Keratinocyte (primary cell): ENCODE data around the gene TMEM30A. TPM values are rescaled to one million over a fixed set of nuclear protein-coding genes. Genes with fewer than 3 reads are reported as not detected.

Experiments used
- DNase-seq: peaks from one replicate; pipeline ENCODE4 v3.0.0-alpha.2; 2011; ENCODE audit warnings: low read depth, missing footprints, low spot score
- FAIRE-seq: peaks from 2 replicates; lab custom pipeline; 2011; peaks lifted over from hg19 to GRCh38; lab: Jason Lieb, UNC
- H2AFZ ChIP-seq: 2 replicates; pipeline ENCODE4 v1.6.0; 2012; ENCODE audit warnings: low read length, control low read depth, inconsistent platforms; ENCODE audit not compliant: control insufficient read depth
- H3K27ac ChIP-seq: 2 replicates; pipeline ENCODE4 v1.5.1; 2011; ENCODE audit warnings: low read length; ENCODE audit not compliant: control insufficient read depth, insufficient read depth
- H3K27me3 ChIP-seq: 3 replicates; pipeline ENCODE4 v1.6.0; 2011; ENCODE audit warnings: low read length; ENCODE audit not compliant: control insufficient read depth, insufficient read depth; ENCODE audit errors: extremely low read depth
- H3K36me3 ChIP-seq, 2 experiments: 2 replicates in 1 of 2; 3 replicates in 1 of 2; pipeline ENCODE4 v1.5.1; 2011; ENCODE audit warnings: low read length in 2 of 2, mild to moderate bottlenecking in 1 of 2; ENCODE audit not compliant: control insufficient read depth in 2 of 2, insufficient read depth in 2 of 2; ENCODE audit errors: extremely low read depth in 1 of 2
- H3K4me1 ChIP-seq: 3 replicates; pipeline ENCODE4 v1.5.1; 2011; ENCODE audit warnings: low read length; ENCODE audit not compliant: control insufficient read depth, insufficient read depth; ENCODE audit errors: extremely low read depth
- H3K4me2 ChIP-seq: 3 replicates; pipeline ENCODE4 v1.6.0; 2011; ENCODE audit warnings: low read depth, low read length; ENCODE audit not compliant: control insufficient read depth, insufficient read depth; ENCODE audit errors: extremely low read depth
- H3K4me3 ChIP-seq, 3 experiments: fragments of 200-600 bp in 1 of 3; sonication (generic) in 1 of 3; 2 replicates in 2 of 3; 3 replicates in 1 of 3; pipeline ENCODE4 v1.5.1; 2011 to 2016; ENCODE audit warnings: low read length in 3 of 3, mild to moderate bottlenecking in 3 of 3, control low read depth in 2 of 3, inconsistent platforms in 1 of 3, low read depth in 1 of 3, mixed read lengths in 1 of 3, mixed run types in 1 of 3, moderate library complexity in 1 of 3; ENCODE audit not compliant: control insufficient read depth in 2 of 3, insufficient read depth in 2 of 3; ENCODE audit errors: extremely low read depth in 1 of 3
- H3K79me2 ChIP-seq: 2 replicates; pipeline ENCODE4 v1.6.0; 2012; ENCODE audit warnings: low read length; ENCODE audit not compliant: control insufficient read depth, insufficient read depth
- H3K9ac ChIP-seq: 3 replicates; pipeline ENCODE4 v1.6.0; 2011; ENCODE audit warnings: low read length; ENCODE audit not compliant: control insufficient read depth, insufficient read depth; ENCODE audit errors: extremely low read depth
- H3K9me1 ChIP-seq: 3 replicates; pipeline ENCODE4 v1.6.0; 2011; ENCODE audit warnings: low read length; ENCODE audit not compliant: control insufficient read depth, insufficient read depth; ENCODE audit errors: extremely low read depth
- H3K9me3 ChIP-seq: 2 replicates; pipeline ENCODE4 v1.5.1; 2012; ENCODE audit warnings: low read depth, low read length; ENCODE audit not compliant: control insufficient read depth
- H4K20me1 ChIP-seq: 3 replicates; pipeline ENCODE4 v1.6.0; 2011; ENCODE audit warnings: low read length; ENCODE audit not compliant: control insufficient read depth, insufficient read depth; ENCODE audit errors: extremely low read depth
- EZH2 ChIP-seq: IDR thresholded peaks from one replicate; pipeline ENCODE4 v1.6.1; 2012; ENCODE audit warnings: inconsistent platforms, mild to moderate bottlenecking, low read length, moderate library complexity
- dilution Hi-C: fragments of 300-500 bp; cut with MboI; formaldehyde crosslinking; loops from one replicate; pipeline ENCODE4 v1.7.0; 2020; ENCODE audit warnings: low sequenced_read_pairs; ENCODE audit not compliant: extremely low pct_ligation_motif_present
- polyA plus RNA-seq, 5 experiments: library from polyadenylated mRNA; depleted of rRNA in 3 of 5; stranded (reverse) in 3 of 5; stranded (forward) in 1 of 5; unstranded in 1 of 5; fragments of >200 nt; gene quantifications; 1 replicate in 1 of 5; 2 replicates in 3 of 5; 3 replicates in 1 of 5; pipeline versions ENCODE4 v1.2.1 to v1.2.3, GENCODE V29; 2011 to 2012; ENCODE audit warnings: missing spikeins in 2 of 5, low read depth in 1 of 5, low replicate concordance in 1 of 5
- TF ChIP-seq, protein P1 (sequence below), 3 experiments: IDR thresholded peaks in 1 of 3; conservative IDR thresholded peaks in 1 of 3; optimal IDR thresholded peaks in 1 of 3; 2 replicates in 2 of 3; 3 replicates in 1 of 3; pipeline versions ENCODE3 to v1.5.1; 2011; ENCODE audit warnings: low read length in 3 of 3, mild to moderate bottlenecking in 3 of 3, moderate library complexity in 2 of 3, control low read depth in 1 of 3, inconsistent platforms in 1 of 3; ENCODE audit not compliant: insufficient read depth in 2 of 3; ENCODE audit errors: extremely low read depth in 1 of 3

TMEM30A gene
- polyA plus RNA-seq, 1 donor (not counting 4 experiments of a cell fraction or from before 2014, with no cell fraction given): 50.2 TPM

DNA sequence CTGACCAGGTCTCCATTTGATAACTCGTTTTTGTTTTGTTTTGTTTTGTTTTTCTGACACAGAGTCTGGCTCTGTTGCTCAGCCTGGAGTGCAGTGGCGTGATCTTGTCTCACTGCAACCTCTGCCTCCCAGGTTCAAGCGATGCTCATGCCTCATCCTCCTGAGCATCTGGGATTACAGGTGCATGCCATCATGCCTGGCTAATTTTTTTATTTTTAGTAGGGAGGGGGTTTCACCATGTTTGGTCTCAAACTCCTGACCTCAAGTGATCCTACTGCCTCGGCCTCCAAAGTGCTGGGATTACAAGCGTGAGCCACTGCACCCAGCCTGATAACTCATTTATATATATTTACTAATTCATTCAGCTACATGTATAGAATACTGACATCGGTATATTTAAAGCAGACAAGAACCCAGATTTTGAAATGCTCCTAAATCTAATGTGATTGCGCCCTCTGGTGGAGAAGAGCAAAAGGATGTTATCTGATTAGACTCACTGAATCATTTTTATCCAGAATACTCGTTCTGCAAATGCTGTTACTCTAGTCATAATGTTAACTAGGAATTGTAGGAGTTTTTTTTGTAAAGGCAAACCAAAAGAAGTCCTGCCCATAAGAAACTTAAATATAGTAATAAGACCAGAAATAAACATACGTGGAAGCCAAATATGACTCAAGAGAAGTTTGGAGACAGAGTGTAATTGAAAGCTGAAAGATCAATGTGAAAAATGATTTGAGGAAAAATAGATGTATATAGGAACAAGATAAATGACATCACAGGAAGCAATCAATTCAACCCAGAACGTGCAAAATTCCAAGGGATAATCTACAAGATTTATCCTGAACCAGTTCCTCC is 73.5 kb downstream of the TMEM30A start:
- dilution Hi-C loops: no loop called here
- H3K4me2 ChIP-seq: no peak overlapping the region
- no peaks in the 10 kb centered on the region for H3K27me3 ChIP-seq

DNA sequence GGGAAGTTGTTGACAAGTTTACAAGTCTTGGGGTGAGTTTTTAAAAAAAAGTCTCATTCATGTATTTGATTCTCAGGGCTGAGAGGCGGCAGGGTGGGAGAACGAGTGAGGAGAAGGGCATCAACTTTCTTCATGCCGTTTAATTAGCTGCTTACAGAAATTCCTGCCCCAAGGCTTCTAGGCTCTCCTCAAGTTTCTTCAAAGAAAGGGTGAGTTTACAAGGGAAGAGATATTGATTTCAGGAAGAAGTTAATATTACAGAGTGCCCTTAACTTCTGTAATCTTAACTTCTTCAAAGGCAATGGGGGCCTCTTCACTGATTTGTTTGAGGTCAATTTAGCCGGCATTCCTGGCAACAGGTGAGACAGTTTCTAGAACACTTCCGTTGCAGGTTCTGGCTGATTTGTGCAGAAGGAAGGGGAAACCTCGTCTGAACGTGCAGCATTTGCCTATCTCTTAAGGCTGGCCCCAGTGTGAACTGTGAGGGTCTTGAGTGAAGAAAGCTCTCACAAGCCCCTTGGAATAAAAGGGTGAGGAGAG is 75.3 kb downstream of the TMEM30A start:
- peaks cover 12% of the 10 kb centered on the region for H3K79me2 ChIP-seq
- no peak overlapping the region for H3K4me2 ChIP-seq
- H3K4me1 ChIP-seq: peaks cover 9% of the 10 kb centered on the region
- no peaks in the 10 kb centered on the region for H3K9me1 ChIP-seq
- H4K20me1 ChIP-seq: no peaks in the 10 kb centered on the region
- no peaks in the 10 kb centered on the region for H3K9me3 ChIP-seq
- H3K36me3 ChIP-seq: no peaks in the 10 kb centered on the region
- no peaks in the 10 kb centered on the region for H3K27me3 ChIP-seq
- no peak for TF ChIP-seq EZH2
- TF ChIP-seq, protein P1, sequence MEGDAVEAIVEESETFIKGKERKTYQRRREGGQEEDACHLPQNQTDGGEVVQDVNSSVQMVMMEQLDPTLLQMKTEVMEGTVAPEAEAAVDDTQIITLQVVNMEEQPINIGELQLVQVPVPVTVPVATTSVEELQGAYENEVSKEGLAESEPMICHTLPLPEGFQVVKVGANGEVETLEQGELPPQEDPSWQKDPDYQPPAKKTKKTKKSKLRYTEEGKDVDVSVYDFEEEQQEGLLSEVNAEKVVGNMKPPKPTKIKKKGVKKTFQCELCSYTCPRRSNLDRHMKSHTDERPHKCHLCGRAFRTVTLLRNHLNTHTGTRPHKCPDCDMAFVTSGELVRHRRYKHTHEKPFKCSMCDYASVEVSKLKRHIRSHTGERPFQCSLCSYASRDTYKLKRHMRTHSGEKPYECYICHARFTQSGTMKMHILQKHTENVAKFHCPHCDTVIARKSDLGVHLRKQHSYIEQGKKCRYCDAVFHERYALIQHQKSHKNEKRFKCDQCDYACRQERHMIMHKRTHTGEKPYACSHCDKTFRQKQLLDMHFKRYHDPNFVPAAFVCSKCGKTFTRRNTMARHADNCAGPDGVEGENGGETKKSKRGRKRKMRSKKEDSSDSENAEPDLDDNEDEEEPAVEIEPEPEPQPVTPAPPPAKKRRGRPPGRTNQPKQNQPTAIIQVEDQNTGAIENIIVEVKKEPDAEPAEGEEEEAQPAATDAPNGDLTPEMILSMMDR (optimal IDR thresholded peaks at IDR 0.05 in 1 of 3, IDR thresholded peaks at IDR 0.05 in 1 of 3, conservative IDR thresholded peaks at IDR 0.05 in 1 of 3; ENCODE audit: extremely low read depth in 1 of 3, insufficient read depth in 2 of 3, low read length in 3 of 3): no peak
- FAIRE-seq (no peak), DNase-seq (no peak)
- H3K9ac ChIP-seq: no peak overlapping the region
- no peak overlapping the region for H3K27ac ChIP-seq
- H3K4me3 ChIP-seq: no peak overlapping the region
- H2AFZ ChIP-seq: no peak overlapping the region
- dilution Hi-C loops: no loop called here

More for the DNA sequence above, 73.5 kb downstream of the TMEM30A start:
- Histone ChIP-seq H3K9ac (no peak overlapping the region), H3K9me1 (no peaks in the 10 kb centered on the region), H4K20me1 (no peaks in the 10 kb centered on the region), H3K4me1 (peaks cover 18% of the 10 kb centered on the region), H3K27ac (no peak overlapping the region), H2AFZ (no peak overlapping the region), H3K36me3 (no peaks in the 10 kb centered on the region), H3K4me3 (no peak overlapping the region), H3K79me2 (no peaks in the 10 kb centered on the region), H3K9me3 (no peaks in the 10 kb centered on the region)
- DNase-seq (no peak), FAIRE-seq (peak; percentile 13)
- TF ChIP-seq, protein P1 (optimal IDR thresholded peaks at IDR 0.05 in 1 of 3, IDR thresholded peaks at IDR 0.05 in 1 of 3, conservative IDR thresholded peaks at IDR 0.05 in 1 of 3; ENCODE audit: extremely low read depth in 1 of 3, insufficient read depth in 2 of 3, low read length in 3 of 3): peak in 2 of 3 experiments; percentile 59 to 67
- no peak for TF ChIP-seq EZH2
